DND-41 (cell line): Measurements from ENCODE around the gene RUFY3.

Source experiments
- EZH2 ChIP-seq: IDR thresholded peaks from 3 replicates; pipeline ENCODE4 v1.6.1; 2012; ENCODE audit warnings: borderline replicate concordance, low read depth, mild to moderate bottlenecking, moderate library complexity, low read length, inconsistent platforms; ENCODE audit not compliant: severe bottlenecking
- TF ChIP-seq, protein P1 (sequence below): IDR thresholded peaks from 2 replicates; pipeline ENCODE4 v1.5.1; 2012; ENCODE audit warnings: borderline replicate concordance, low read length, moderate library complexity, mild to moderate bottlenecking; ENCODE audit not compliant: poor library complexity, severe bottlenecking; ENCODE audit errors: extremely low read depth

DNA sequence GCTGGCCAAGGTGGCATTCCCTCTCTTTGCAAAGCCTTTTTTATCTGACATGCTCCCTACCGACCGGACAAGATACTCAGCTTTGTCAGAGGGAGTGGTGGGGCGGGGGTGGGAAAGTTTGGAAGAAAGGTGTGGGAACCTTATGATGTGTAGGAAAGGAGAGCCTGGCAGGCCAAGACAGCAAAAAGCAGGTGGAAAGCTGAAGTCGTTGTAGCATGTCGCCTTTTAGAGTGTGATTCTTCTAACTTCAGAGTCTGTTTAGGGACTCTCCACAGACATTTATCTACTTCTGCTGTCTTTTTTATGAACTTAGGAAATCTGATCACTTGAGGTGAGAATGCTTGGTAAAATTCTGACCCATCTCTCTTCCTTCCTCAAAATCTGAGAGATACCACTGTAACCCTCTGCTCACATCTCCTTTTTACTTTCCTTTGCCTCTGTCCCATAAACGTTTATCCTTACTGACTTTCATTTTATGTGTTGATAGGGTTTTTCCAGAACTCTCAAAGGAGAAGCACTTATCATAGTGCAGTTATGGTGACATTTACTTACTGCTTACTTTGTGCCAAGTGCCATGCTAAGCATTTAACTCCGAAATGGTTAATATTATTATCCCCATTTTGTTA lies 8.2 kb upstream of the RUFY3 start:
- TF ChIP-seq, protein P1, sequence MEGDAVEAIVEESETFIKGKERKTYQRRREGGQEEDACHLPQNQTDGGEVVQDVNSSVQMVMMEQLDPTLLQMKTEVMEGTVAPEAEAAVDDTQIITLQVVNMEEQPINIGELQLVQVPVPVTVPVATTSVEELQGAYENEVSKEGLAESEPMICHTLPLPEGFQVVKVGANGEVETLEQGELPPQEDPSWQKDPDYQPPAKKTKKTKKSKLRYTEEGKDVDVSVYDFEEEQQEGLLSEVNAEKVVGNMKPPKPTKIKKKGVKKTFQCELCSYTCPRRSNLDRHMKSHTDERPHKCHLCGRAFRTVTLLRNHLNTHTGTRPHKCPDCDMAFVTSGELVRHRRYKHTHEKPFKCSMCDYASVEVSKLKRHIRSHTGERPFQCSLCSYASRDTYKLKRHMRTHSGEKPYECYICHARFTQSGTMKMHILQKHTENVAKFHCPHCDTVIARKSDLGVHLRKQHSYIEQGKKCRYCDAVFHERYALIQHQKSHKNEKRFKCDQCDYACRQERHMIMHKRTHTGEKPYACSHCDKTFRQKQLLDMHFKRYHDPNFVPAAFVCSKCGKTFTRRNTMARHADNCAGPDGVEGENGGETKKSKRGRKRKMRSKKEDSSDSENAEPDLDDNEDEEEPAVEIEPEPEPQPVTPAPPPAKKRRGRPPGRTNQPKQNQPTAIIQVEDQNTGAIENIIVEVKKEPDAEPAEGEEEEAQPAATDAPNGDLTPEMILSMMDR: no peak
- no peak for TF ChIP-seq EZH2
